H1 (cell line): Measurements from ENCODE around the gene C14orf93. TPM values are rescaled to one million over a fixed set of nuclear protein-coding genes. Genes with fewer than 3 reads are reported as not detected.

Experiments
- CTCF ChIA-PET: fragments of 300-600 bp; sonication (Branson Sonifier 250); formaldehyde crosslinking; loops from one replicate; lab custom pipeline; 2021; ENCODE audit not compliant: partially characterized antibody; lab: Charles Lee
- POLR2A ChIA-PET: fragments of 300-600 bp; sonication (Branson Sonifier 250); formaldehyde crosslinking; loops from one replicate; lab custom pipeline; 2021; ENCODE audit warnings: inconsistent platforms; ENCODE audit not compliant: partially characterized antibody; lab: Charles Lee
- DNase-seq, 2 experiments: peaks; one replicate each; pipeline versions ENCODE4 v3.0.0 to v3.0.0-alpha.2; 2010 to 2022; ENCODE audit warnings: low spot score in 2 of 2, low read depth in 1 of 2, mixed read lengths in 1 of 2
- FAIRE-seq: peaks from 2 replicates; lab custom pipeline; 2011; peaks lifted over from hg19 to GRCh38; lab: Jason Lieb, UNC
- H2AFZ ChIP-seq: 2 replicates; pipeline ENCODE4 v1.8.1; 2012; ENCODE audit warnings: low read length, inconsistent platforms
- H2AK5ac ChIP-seq: 2 replicates; pipeline ENCODE4 v1.6.1; 2013; ENCODE audit warnings: low read depth, low read length
- H2BK120ac ChIP-seq: replicated peaks from 2 replicates; pipeline ENCODE3; 2013; ENCODE audit warnings: low read depth, low read length, inconsistent platforms
- H2BK12ac ChIP-seq: 2 replicates; pipeline ENCODE4 v1.6.1; 2013; ENCODE audit warnings: low read depth, low read length
- H2BK15ac ChIP-seq: 2 replicates; pipeline ENCODE4 v1.6.1; 2013; ENCODE audit warnings: low read length
- H2BK20ac ChIP-seq: 2 replicates; pipeline ENCODE4 v1.6.1; 2013; ENCODE audit warnings: low read length
- H2BK5ac ChIP-seq: 2 replicates; pipeline ENCODE4 v1.6.1; 2013; ENCODE audit warnings: low read depth, low read length
- H3K14ac ChIP-seq: 2 replicates; pipeline ENCODE4 v1.6.1; 2013; ENCODE audit warnings: inconsistent platforms; ENCODE audit not compliant: insufficient read length
- H3K18ac ChIP-seq: 2 replicates; pipeline ENCODE4 v1.6.1; 2013; ENCODE audit warnings: low read length; ENCODE audit errors: extremely low read depth
- H3K23ac ChIP-seq: 2 replicates; pipeline ENCODE4 v1.6.1; 2013; ENCODE audit warnings: inconsistent platforms; ENCODE audit not compliant: insufficient read length
- H3K23me2 ChIP-seq: 2 replicates; pipeline ENCODE4 v1.6.1; 2013; ENCODE audit warnings: low read depth, low read length
- H3K27ac ChIP-seq: 2 replicates; pipeline ENCODE4 v1.6.1; 2011; ENCODE audit warnings: low read depth, low read length, inconsistent platforms
- H3K27me3 ChIP-seq, 4 experiments: replicated peaks in 1 of 4; 1 replicate in 1 of 4; 2 replicates in 3 of 4; pipeline versions ENCODE4 v1.6.1 to v1.8.1; 2011 to 2013; ENCODE audit warnings: low read length in 3 of 4, mild to moderate bottlenecking in 3 of 4, inconsistent platforms in 2 of 4, mixed read lengths in 2 of 4, moderate library complexity in 1 of 4; ENCODE audit not compliant: control insufficient read depth in 3 of 4, insufficient read depth in 3 of 4; ENCODE audit errors: extremely low read depth in 1 of 4
- H3K36me3 ChIP-seq, 4 experiments: 2 replicates each; pipeline versions ENCODE4 v1.6.1 to v1.8.1; 2011 to 2013; ENCODE audit warnings: mild to moderate bottlenecking in 4 of 4, low read length in 3 of 4, moderate library complexity in 2 of 4, control low read depth in 1 of 4, inconsistent platforms in 1 of 4; ENCODE audit not compliant: insufficient read depth in 4 of 4, control insufficient read depth in 2 of 4
- H3K4ac ChIP-seq: replicated peaks from 2 replicates; pipeline ENCODE3; 2013; ENCODE audit warnings: low read length, low read depth, mixed read lengths, inconsistent platforms; ENCODE audit not compliant: insufficient read length
- H3K4me1 ChIP-seq, 4 experiments: replicated peaks in 1 of 4; 1 replicate in 1 of 4; 2 replicates in 3 of 4; pipeline versions ENCODE4 v1.6.1 to v1.8.1; 2011 to 2013; ENCODE audit warnings: low read length in 3 of 4, inconsistent platforms in 2 of 4, mixed read lengths in 1 of 4; ENCODE audit not compliant: insufficient read depth in 4 of 4, control insufficient read depth in 3 of 4
- H3K4me2 ChIP-seq, 2 experiments: 2 replicates each; pipeline versions ENCODE4 v1.6.1 to v1.8.1; 2011 to 2013; ENCODE audit warnings: low read depth in 2 of 2, low read length in 2 of 2, control low read depth in 1 of 2, inconsistent platforms in 1 of 2, mild to moderate bottlenecking in 1 of 2; ENCODE audit not compliant: insufficient read depth in 1 of 2
- H3K4me3 ChIP-seq, 4 experiments: fragments of 200-600, 300-600 bp in 1 of 4; sonication (generic), shearing (Covaris generic), sonication (Bioruptor Twin) in 1 of 4; 2 replicates each; pipeline versions ENCODE4 v1.5.1 to v1.8.1; 2011 to 2016; ENCODE audit warnings: low read length in 4 of 4, low read depth in 3 of 4, control low read depth in 2 of 4, inconsistent platforms in 2 of 4, mild to moderate bottlenecking in 2 of 4, mixed read lengths in 1 of 4, moderate library complexity in 1 of 4; ENCODE audit not compliant: insufficient read depth in 2 of 4; ENCODE audit errors: extremely low read depth in 1 of 4
- H3K56ac ChIP-seq: replicated peaks from 2 replicates; pipeline ENCODE3; 2013; ENCODE audit warnings: low read depth, mild to moderate bottlenecking, mixed read lengths, low read length, inconsistent platforms; ENCODE audit not compliant: insufficient read length
- H3K79me1 ChIP-seq: 2 replicates; pipeline ENCODE4 v1.6.1; 2013; ENCODE audit warnings: low read depth, low read length, control low read depth
- H3K79me2 ChIP-seq, 2 experiments: 2 replicates each; pipeline versions ENCODE4 v1.6.1 to v1.8.1; 2012 to 2013; ENCODE audit warnings: low read length in 2 of 2, mild to moderate bottlenecking in 2 of 2, inconsistent platforms in 1 of 2; ENCODE audit not compliant: insufficient read depth in 2 of 2, control insufficient read depth in 1 of 2
- H3K9ac ChIP-seq, 4 experiments: replicated peaks in 1 of 4; 1 replicate in 1 of 4; 2 replicates in 3 of 4; pipeline versions ENCODE4 v1.6.1 to v1.8.1; 2011 to 2013; ENCODE audit warnings: low read depth in 3 of 4, low read length in 3 of 4, control low read depth in 2 of 4, mild to moderate bottlenecking in 2 of 4, moderate library complexity in 2 of 4, inconsistent platforms in 1 of 4; ENCODE audit errors: extremely low read depth in 1 of 4
- H3K9me3 ChIP-seq, 2 experiments: 2 replicates each; pipeline versions ENCODE4 v1.6.1 to v1.8.1; 2012 to 2013; ENCODE audit warnings: mild to moderate bottlenecking in 2 of 2, moderate library complexity in 2 of 2, control low read depth in 1 of 2, inconsistent platforms in 1 of 2, low read depth in 1 of 2, low read length in 1 of 2, mixed read lengths in 1 of 2; ENCODE audit not compliant: insufficient read depth in 2 of 2
- H4K20me1 ChIP-seq, 2 experiments: replicated peaks in 1 of 2; 2 replicates each; pipeline versions ENCODE3 to v1.8.1; 2011 to 2013; ENCODE audit warnings: inconsistent platforms in 2 of 2, low read length in 2 of 2, mild to moderate bottlenecking in 1 of 2; ENCODE audit not compliant: insufficient read depth in 2 of 2, control insufficient read depth in 1 of 2
- H4K5ac ChIP-seq: 2 replicates; pipeline ENCODE4 v1.6.1; 2013; ENCODE audit warnings: low read length, low read depth, mixed read lengths, inconsistent platforms; ENCODE audit not compliant: insufficient read length
- H4K8ac ChIP-seq: 2 replicates; pipeline ENCODE4 v1.8.0; 2013; ENCODE audit warnings: mild to moderate bottlenecking, moderate library complexity, low read length, inconsistent platforms; ENCODE audit not compliant: insufficient read depth; ENCODE audit errors: extremely low read depth
- H4K91ac ChIP-seq: replicated peaks from 2 replicates; pipeline ENCODE3; 2013; ENCODE audit warnings: low read length, mixed read lengths, inconsistent platforms; ENCODE audit not compliant: insufficient read length
- ATF2 ChIP-seq: IDR thresholded peaks from 2 replicates; pipeline ENCODE4 v1.6.1; 2012; ENCODE audit warnings: low read length, inconsistent platforms
- BACH1 ChIP-seq: IDR thresholded peaks from 2 replicates; pipeline ENCODE4 v1.6.1; 2012; ENCODE audit warnings: low read length, improper control_type of control experiment
- CTCF ChIP-seq, 3 experiments: IDR thresholded peaks; 1 replicate in 2 of 3; 2 replicates in 1 of 3; pipeline versions ENCODE4 v1.5.1 to v1.6.1; 2011; ENCODE audit warnings: low read length in 3 of 3, mild to moderate bottlenecking in 3 of 3, inconsistent platforms in 2 of 3, low read depth in 1 of 3, moderate library complexity in 1 of 3; ENCODE audit not compliant: insufficient read depth in 1 of 3; ENCODE audit errors: control extremely low read depth in 1 of 3
- GTF2F1 ChIP-seq: IDR thresholded peaks from 2 replicates; pipeline ENCODE4 v1.6.1; 2012; ENCODE audit warnings: low read depth, low read length, improper control_type of control experiment, borderline replicate concordance
- JUN ChIP-seq: IDR thresholded peaks from 2 replicates; pipeline ENCODE4 v1.6.1; 2011; ENCODE audit warnings: low read depth, mild to moderate bottlenecking, improper control_type of control experiment, low read length
- TAF1 ChIP-seq: IDR thresholded peaks from 2 replicates; pipeline ENCODE4 v1.6.1; 2011; ENCODE audit warnings: mild to moderate bottlenecking, low read depth, low read length
- TAF7 ChIP-seq: optimal IDR thresholded peaks from 2 replicates; pipeline ENCODE3; 2011; ENCODE audit warnings: low read depth, mild to moderate bottlenecking, inconsistent platforms, low read length, moderate library complexity, borderline replicate concordance
- WGBS, 2 experiments: shearing (Covaris generic) in 1 of 2; methylation state at CpG; one replicate each; pipeline versions ENCODE4 v1.1.6 to v1.1.7; 2013 to 2015; ENCODE audit warnings: low lambda C conversion rate in 2 of 2, mixed read lengths in 2 of 2, inconsistent platforms in 1 of 2, low coverage in 1 of 2, missing lambda C conversion rate in 1 of 2; ENCODE audit not compliant: insufficient replicate concordance in 2 of 2, insufficient coverage in 1 of 2, insufficient read length in 1 of 2; ENCODE audit errors: extremely low coverage in 1 of 2, missing lambda C conversion rate in 1 of 2; 5-methylcytosine and 5-hydroxymethylcytosine counted together
- polyA plus RNA-seq, 7 experiments: library from polyadenylated mRNA; depleted of rRNA in 3 of 7; stranded (reverse) in 5 of 7; unstranded in 2 of 7; fragments of >200 nt in 5 of 7; fragments of 200-250 nt in 2 of 7; gene quantifications; 1 replicate in 5 of 7; 2 replicates in 1 of 7; 4 replicates in 1 of 7; pipeline versions ENCODE4 v1.2.1 to v1.2.3, GENCODE V29; 2011 to 2013; ENCODE audit warnings: missing spikeins in 2 of 7, mixed read lengths in 2 of 7
- total RNA-seq: library from RNA; stranded (reverse); fragmentation: NEBNext Ultra II Directional; extraction: Animal tissue kit (Norgen Biotek cat#: 25700); gene quantifications from 2 replicates; pipeline ENCODE4 v1.2.1, GENCODE V29; 2021
- TF ChIP-seq, protein P1 (sequence below): IDR thresholded peaks from 2 replicates; pipeline ENCODE4 v1.6.1; 2012; ENCODE audit warnings: inconsistent platforms

C14orf93 gene
- total and polyA plus RNA-seq, 2 of the 8 experiments (the other 6 are each of a cell fraction or from before 2014, with no cell fraction given) = 7.8 to 8.2 TPM

- no peaks in the 10 kb centered on the region for H4K20me1 ChIP-seq
- H2BK15ac ChIP-seq = no peak overlapping the region
- peaks cover 4 to 7% (median 6%) of the 10 kb centered on the region in 4 experiments; a peak in 4 of 7 replicates for H3K4me1 ChIP-seq
- no peak overlapping the region for H4K8ac ChIP-seq
- no peak overlapping the region for H3K27ac ChIP-seq
- no peak overlapping the region for H4K91ac ChIP-seq
- FAIRE-seq = no peak
- no peak overlapping the region for H2BK5ac ChIP-seq
- no peaks in the 10 kb centered on the region for H3K79me2 ChIP-seq
- H3K14ac ChIP-seq = no peak overlapping the region
- peak overlapping the region; percentile 19 to 59 (median 42); a peak in 6 of 8 replicates for H3K4me3 ChIP-seq
- H3K23me2 ChIP-seq = peaks cover 6% of the 10 kb centered on the region
- H2BK20ac ChIP-seq = no peak overlapping the region
- CTCF ChIA-PET = interaction anchor here (3.5 to 4.1 kb wide), 2 partner anchors 14 to 32 kb away, joined by 18 to 60 read pairs; partner anchors contain the start of gene PSMB11
- H3K9ac ChIP-seq = peak overlapping the region in 1 of 4 experiments; percentile 14; a peak in 1 of 7 replicates
- no peak overlapping the region for H2BK120ac ChIP-seq
- DNase-seq = no peak
- no peaks in the 10 kb centered on the region for H3K27me3 ChIP-seq
- H3K4me2 ChIP-seq = peak overlapping the region; percentile 61 to 62
- no peaks in the 10 kb centered on the region for H3K36me3 ChIP-seq
- H3K9me3 ChIP-seq = no peaks in the 10 kb centered on the region
- H3K56ac ChIP-seq = no peak overlapping the region
- POLR2A ChIA-PET = interaction anchor here (1.2 to 4.1 kb wide), 3 partner anchors 7 to 25 kb away, joined by 4 to 79 read pairs (median 69); partner anchors contain the start of gene AJUBA
- WGBS, 2 experiments = 65% methylated on average over 8 of the region's 8 CpGs; no CpG with 5 or more reads in 1 of the 2 experiments
- peak overlapping the region; percentile 57 for H3K4ac ChIP-seq
- H2AFZ ChIP-seq = no peak overlapping the region
- H3K18ac ChIP-seq = 0 out of 2 replicates have a peak overlapping the region, but pooled peaks have one; percentile 89
- no peak overlapping the region for H2AK5ac ChIP-seq
- no peak overlapping the region for H3K23ac ChIP-seq
- H4K5ac ChIP-seq = peak overlapping the region; percentile 6
- no peak overlapping the region for H2BK12ac ChIP-seq
- H3K79me1 ChIP-seq = no peaks in the 10 kb centered on the region
- TF ChIP-seq, protein P1, sequence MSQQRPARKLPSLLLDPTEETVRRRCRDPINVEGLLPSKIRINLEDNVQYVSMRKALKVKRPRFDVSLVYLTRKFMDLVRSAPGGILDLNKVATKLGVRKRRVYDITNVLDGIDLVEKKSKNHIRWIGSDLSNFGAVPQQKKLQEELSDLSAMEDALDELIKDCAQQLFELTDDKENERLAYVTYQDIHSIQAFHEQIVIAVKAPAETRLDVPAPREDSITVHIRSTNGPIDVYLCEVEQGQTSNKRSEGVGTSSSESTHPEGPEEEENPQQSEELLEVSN = no peak
- TF ChIP-seq GTF2F1 = no peak
- no peak for TF ChIP-seq ATF2
- TF ChIP-seq TAF7 = no peak
- TF ChIP-seq CTCF (IDR thresholded peaks at IDR 0.05; ENCODE audit: control extremely low read depth in 1 of 3, insufficient read depth in 1 of 3, low read depth in 1 of 3, low read length in 3 of 3) = no peak
- TF ChIP-seq BACH1 = no peak
- TF ChIP-seq TAF1 = no peak
- TF ChIP-seq JUN = no peak
Observed at GRCh38 chr14:23009483-23009938, 432 bp downstream of the C14orf93 start.
